ENCODE data around the gene SUN1.
A peak's percentile ranks its signal among the peaks of the same experiment; 100 is the strongest.
"Not testable (repeated sequence)": the region's sequence is repeated elsewhere in the genome, so short reads cannot be mapped to it uniquely, and the experiment has no call there.

Gene SUN1

DNA sequence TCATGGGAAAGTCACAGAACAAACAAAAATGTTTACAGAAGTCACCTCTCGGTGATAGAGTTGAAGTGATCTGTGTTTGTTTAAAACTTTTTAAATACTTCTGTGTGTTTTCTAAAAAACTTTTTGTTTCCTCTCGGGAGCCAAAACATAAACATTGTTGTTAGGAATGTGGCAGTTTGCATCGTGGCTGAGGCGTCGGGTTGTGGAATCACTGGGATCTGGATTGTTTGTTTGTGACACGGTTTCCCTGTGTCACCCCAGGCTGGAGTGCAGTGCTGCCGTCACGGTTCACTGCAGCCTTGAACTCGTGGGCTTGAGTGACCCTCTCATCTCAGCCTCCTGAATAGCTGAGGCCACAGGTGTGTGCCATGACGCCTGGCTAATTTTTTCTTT, 29.0 kb upstream of the SUN1 start:
- DNase-seq (ENCODE audit: low spot score), result no peak

GRCh38 chr7:803796-804195, 28.5 kb upstream of the SUN1 start:
- not testable (repeated sequence) for DNase-seq (ENCODE audit: low spot score)

GRCh38 chr7:805261-805660, 27.0 kb upstream of the SUN1 start:
- DNase-seq (ENCODE audit: low spot score), result no peak

- DNase-seq (ENCODE audit: low spot score), result no peak
These were observed 16.7 kb upstream of the SUN1 start for GRCh38 chr7:815284-816216.

DNA sequence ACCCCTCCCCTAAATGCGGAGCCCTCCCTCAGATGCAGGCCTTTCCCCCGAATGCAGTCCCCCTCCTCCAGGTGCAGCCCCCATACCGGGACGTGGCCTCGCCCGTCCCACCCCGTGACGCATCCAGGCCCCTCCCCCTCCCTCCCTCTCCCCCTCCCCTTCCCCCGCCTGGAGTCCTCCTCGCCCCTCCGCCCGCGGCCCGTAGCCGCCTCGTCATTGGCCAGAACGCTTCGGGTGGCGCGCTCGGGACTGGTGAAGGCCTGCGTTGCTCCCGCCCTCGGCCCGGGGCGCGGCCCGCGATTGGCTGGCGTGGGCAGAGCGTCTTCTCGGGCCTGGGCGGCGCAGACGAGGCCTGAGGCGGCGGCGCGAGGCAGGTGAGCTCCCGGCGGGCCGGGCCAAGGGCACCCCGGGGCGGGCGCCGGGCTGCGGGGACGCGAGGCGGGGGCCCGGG, 16.0 kb upstream of the SUN1 start:
- peak; percentile 98 for DNase-seq (ENCODE audit: low spot score)

DNA sequence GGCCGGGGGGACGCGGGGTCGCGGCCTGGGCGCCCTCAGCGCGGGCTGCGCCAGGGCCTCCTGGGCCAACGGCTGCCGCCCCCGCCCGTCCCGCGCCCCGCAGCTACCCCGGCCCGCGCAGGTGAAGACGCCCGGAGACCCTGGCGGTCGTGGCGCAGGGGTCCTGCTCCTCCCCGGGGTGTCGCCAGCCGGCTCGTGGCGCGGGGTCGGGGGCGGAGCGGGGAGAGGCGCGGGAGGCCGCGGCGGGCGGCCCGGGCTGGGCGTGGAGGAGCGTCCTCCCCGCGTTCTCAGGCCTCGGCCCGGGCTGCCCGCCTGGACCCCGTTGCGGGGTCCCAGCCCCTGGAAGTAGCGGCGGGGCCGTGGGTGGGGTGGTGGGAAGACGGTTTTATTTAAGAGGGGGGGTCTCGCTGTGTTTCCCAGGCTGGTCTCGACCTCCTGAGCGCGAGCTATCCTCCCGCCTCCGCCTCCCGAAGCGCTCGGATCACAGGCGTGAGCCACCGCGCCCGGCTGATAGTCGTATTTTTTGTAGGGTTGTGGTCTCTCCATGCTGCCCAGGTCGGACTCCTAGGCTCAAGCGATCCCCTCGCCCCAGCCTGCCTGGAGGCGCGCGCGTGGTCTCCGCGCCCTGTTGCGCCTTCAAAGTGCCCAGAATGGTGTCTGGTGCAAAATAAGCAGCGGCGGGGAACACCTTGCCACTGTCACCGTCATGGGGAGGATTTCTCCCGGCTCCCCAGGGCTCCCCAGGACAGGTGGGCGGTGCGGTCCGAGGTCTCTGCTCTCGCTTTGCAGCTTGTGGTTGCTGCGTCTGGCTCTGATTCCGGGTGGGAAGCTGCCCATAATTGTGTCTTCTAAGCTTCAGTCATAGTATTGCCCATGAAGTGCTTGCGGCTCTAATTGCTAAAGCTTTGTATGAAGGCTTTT, 15.3 kb upstream of the SUN1 start:
- DNase-seq (ENCODE audit: low spot score), result no peak

DNA sequence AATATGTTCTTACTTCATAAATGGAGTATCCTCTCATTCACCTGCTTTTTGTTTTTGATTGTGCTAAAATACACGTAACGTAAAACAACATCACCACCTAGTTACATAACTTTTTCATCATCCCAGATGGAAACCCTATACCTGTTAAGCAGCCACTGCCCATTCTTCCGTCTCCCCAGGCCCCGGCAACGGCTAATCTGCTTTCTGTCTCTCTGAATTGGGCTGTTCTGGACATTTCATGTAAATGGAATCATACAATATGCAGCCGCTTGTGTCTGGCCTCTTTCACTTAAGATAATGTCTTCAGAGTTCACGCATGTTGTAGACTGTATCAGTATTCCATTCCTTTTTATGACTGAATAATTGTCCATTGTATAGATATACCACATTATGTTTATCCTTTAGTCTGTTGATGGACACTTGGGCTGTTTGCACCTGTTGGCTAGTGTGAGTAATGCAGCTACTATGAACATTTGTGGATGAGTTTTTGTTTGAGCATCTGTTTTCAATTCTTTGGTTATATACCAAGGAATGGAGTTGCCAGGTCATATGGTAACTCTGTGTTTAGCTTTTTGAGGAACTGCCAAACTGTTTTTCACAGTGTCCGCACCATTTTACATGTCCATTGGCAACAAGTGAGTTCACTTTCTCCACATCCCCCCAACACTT, 14.1 kb upstream of the SUN1 start:
- DNase-seq (ENCODE audit: low spot score), result no peak

GRCh38 chr7:820341-820740, 11.9 kb upstream of the SUN1 start:
- DNase-seq (ENCODE audit: low spot score), result no peak

- no peak for DNase-seq (ENCODE audit: low spot score)
These were observed 10.6 kb upstream of the SUN1 start for GRCh38 chr7:821688-822087.

DNA sequence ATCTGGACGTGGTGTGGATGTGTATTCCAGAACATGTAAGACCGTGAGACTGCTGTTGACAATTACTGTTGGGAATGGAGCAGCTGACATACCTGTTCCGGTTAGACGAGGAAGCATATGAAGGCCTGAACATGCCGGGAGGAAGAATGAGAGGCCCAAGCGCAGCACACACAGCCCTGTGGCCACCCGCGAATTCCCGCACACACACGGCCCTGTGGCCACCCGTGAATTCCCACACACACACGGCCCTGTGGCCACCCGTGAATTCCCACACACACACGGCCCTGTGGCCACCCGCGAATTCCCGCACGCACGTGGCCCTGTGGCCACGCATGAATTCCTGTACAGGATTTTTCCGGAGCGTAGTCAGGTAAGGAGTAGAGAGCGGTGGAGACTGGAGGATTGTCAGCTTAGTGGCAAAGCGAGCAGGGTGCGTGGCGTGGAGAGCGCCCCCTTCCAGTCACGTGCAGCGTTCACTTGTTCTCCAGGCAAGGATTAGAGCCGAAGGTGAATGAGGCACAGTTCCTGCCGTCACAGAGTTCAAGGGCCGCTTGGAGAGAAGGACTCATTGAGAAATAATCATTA, 9.5 kb upstream of the SUN1 start:
- DNase-seq (ENCODE audit: low spot score), result no peak

DNA sequence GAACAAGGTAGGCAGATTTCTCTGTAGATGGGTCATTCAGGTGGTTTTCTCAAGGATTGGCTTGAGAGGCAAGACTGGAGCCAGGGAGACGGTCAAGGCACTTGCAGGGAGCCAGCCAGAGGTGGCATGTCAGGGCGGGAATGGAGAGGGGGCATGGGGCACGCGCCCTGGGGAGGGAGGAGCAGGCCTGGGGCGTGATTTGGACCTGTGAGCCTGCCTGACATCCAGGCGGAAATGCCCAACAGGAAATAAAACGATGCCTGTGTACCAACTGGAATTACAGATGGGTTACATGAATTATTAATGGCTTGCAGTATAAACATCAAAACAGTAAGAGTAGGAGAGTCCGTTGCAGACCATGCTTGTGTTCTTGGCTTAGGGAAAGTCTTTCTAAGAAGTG, 8.6 kb upstream of the SUN1 start:
- no peak for DNase-seq (ENCODE audit: low spot score)

DNA sequence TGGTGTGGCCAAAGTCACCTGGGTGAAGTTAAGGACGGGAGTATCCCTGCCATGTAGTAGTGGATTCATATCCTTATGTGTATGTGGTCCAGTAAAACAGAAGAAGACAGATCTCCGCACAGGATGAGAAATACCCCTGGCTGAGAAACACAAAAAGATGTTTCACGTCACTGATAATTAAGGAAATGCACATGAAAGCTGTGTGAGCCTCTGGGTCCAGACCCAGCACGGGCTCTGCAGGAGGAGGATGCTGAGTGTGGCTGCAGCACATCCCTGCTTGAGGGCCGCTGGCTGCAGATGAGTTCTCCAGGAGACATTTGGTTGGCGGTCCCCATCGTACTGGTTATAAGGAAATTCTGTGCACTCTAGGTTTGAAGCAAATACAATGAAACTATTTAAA, 8.2 kb upstream of the SUN1 start:
- no peak for DNase-seq (ENCODE audit: low spot score)

- no peak for DNase-seq (ENCODE audit: low spot score)
These were observed 7.6 kb upstream of the SUN1 start for GRCh38 chr7:824664-825063.

- DNase-seq (ENCODE audit: low spot score), result no peak
These were observed 6.9 kb upstream of the SUN1 start for GRCh38 chr7:825386-825785.

- DNase-seq (ENCODE audit: low spot score), result no peak
These were observed 5.9 kb upstream of the SUN1 start for GRCh38 chr7:826230-826917.

- no peak for DNase-seq (ENCODE audit: low spot score)
These were observed 3.3 kb upstream of the SUN1 start for GRCh38 chr7:828793-829561.

GRCh38 chr7:830069-830468, 2.2 kb upstream of the SUN1 start:
- DNase-seq (ENCODE audit: low spot score), result no peak

DNA sequence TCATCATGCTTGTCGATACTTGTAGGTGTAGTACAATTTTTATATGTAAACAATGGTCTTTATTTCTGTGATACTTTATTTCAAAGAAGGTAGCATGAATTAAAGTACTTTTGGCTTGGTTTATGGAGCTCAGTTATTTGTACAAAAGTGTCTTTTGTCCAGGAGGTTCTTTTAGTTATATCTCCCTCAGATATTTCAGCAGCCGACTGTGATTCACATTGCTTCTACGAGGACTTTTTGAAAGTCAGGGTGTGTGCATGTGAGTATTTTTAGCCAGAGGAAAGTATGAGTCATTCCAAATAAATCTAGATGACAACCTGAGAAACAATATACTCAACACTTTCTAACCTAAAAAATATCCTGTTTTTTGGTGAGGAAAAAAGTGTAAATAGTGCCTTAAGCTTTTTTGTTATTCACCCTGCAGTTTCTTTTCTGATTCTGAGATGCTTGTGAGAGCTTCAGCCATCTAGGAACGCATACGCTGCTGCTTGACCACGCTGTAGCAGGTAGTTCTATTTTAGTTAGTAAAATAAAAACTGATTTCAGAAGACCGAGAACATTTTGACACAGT, 595 bp upstream of the SUN1 start:
- peak; percentile 78 for DNase-seq (ENCODE audit: low spot score)

- DNase-seq (ENCODE audit: low spot score), result no peak
These were observed 720 bp downstream of the SUN1 start for GRCh38 chr7:832968-833424.

- no peak for DNase-seq (ENCODE audit: low spot score)
These were observed 1.5 kb downstream of the SUN1 start for GRCh38 chr7:833601-834258.

Data from CD4-positive, alpha-beta T cell treated with Interleukin-15 for 4 hours (primary cell).